HG02885 (cell line): ENCODE measurements around the gene PDHX.
"Not testable (repeated sequence)": the region's sequence is repeated elsewhere in the genome, so short reads cannot be mapped to it uniquely, and the experiment has no call there.

ENCODE experiments used
- ATAC-seq: cut with Tn5 transposase; IDR thresholded peaks from one replicate; pipeline ENCODE4 v1.9.1; 2021; ENCODE audit warnings: mild to moderate bottlenecking; ENCODE audit not compliant: unreplicated experiment, poor library complexity

PDHX gene

GRCh38 chr11:34916015-34916842, at the start of gene PDHX, which contains the start of gene APIP:
TSS of gene PDHX (plus strand) at chr11:34916618. CDS start at chr11:34916656, 38 bp downstream.
TSS of gene APIP (minus strand) at chr11:34916379. CDS start at chr11:34916284, 95 bp downstream.
- peak; percentile 92 for ATAC-seq

- no peak for ATAC-seq
Measured at GRCh38 chr11:34869425-34869824, 47.0 kb upstream of the PDHX start.

- no peak for ATAC-seq
Measured at GRCh38 chr11:34870548-34871196, 45.7 kb upstream of the PDHX start.

- no peak for ATAC-seq
Measured at GRCh38 chr11:34874202-34874601, 42.2 kb upstream of the PDHX start.

- ATAC-seq: no peak
Measured at GRCh38 chr11:34877375-34877975, 38.9 kb upstream of the PDHX start.

- no peak for ATAC-seq
Measured at GRCh38 chr11:34881900-34882299, 34.5 kb upstream of the PDHX start.

GRCh38 chr11:34886609-34887008, 29.8 kb upstream of the PDHX start:
- no peak for ATAC-seq

- no peak for ATAC-seq
Measured at GRCh38 chr11:34887260-34887659, 29.2 kb upstream of the PDHX start.

GRCh38 chr11:34890089-34890488, 26.3 kb upstream of the PDHX start:
- no peak for ATAC-seq

- no peak for ATAC-seq
Measured at GRCh38 chr11:34890812-34891211, 25.6 kb upstream of the PDHX start.

- ATAC-seq: no peak
Measured at GRCh38 chr11:34891611-34892010, 24.8 kb upstream of the PDHX start.

GRCh38 chr11:34893416-34893815, 23.0 kb upstream of the PDHX start:
- ATAC-seq: no peak

GRCh38 chr11:34896191-34896590, 20.2 kb upstream of the PDHX start:
- not testable (repeated sequence) for ATAC-seq

GRCh38 chr11:34897171-34897870, 19.1 kb upstream of the PDHX start:
- ATAC-seq: no peak

GRCh38 chr11:34898474-34898873, 17.9 kb upstream of the PDHX start:
- no peak for ATAC-seq

- no peak for ATAC-seq
Measured at GRCh38 chr11:34899633-34900016, 16.8 kb upstream of the PDHX start.

- no peak for ATAC-seq
Measured at GRCh38 chr11:34904421-34904955, 11.9 kb upstream of the PDHX start.

- no peak for ATAC-seq
Measured at GRCh38 chr11:34905666-34906065, 10.8 kb upstream of the PDHX start.

GRCh38 chr11:34907934-34908593, 8.4 kb upstream of the PDHX start:
- ATAC-seq: no peak

GRCh38 chr11:34909415-34909814, 7.0 kb upstream of the PDHX start:
- ATAC-seq: no peak
